HG03066 (cell line): ENCODE data around the gene FBF1.
"Not testable (repeated sequence)": the region's sequence is repeated elsewhere in the genome, so short reads cannot be mapped to it uniquely, and the experiment has no call there.

Source experiments
- ATAC-seq: cut with Tn5 transposase; IDR thresholded peaks from one replicate; pipeline ENCODE4 v1.9.1; 2021; ENCODE audit warnings: low read depth; ENCODE audit not compliant: unreplicated experiment

Gene FBF1

GRCh38 chr17:75876938-75877751 is 63.7 kb downstream of the FBF1 start:
- no peak for ATAC-seq

GRCh38 chr17:75876190-75876937 is 64.5 kb downstream of the FBF1 start:
- ATAC-seq, result no peak

GRCh38 chr17:75875940-75876189 is 65.0 kb downstream of the FBF1 start:
- no peak for ATAC-seq

GRCh38 chr17:75875182-75875939 is 65.5 kb downstream of the FBF1 start:
- ATAC-seq, result no peak

GRCh38 chr17:75874323-75875181 is 66.3 kb downstream of the FBF1 start:
- no peak for ATAC-seq

GRCh38 chr17:75873587-75874322 is 67.1 kb downstream of the FBF1 start:
- no peak for ATAC-seq

- ATAC-seq, result no peak
Measured at GRCh38 chr17:75872434-75873351, 68.1 kb downstream of the FBF1 start.

- not testable (repeated sequence) for ATAC-seq
Measured at GRCh38 chr17:75870228-75870627, 70.6 kb downstream of the FBF1 start.

- no peak for ATAC-seq
Measured at GRCh38 chr17:75869282-75870141, 71.3 kb downstream of the FBF1 start.

GRCh38 chr17:75868730-75869281 is 72.0 kb downstream of the FBF1 start:
- not testable (repeated sequence) for ATAC-seq

GRCh38 chr17:75865404-75866188 is 75.2 kb downstream of the FBF1 start:
- not testable (repeated sequence) for ATAC-seq

- ATAC-seq, result peak; percentile 11
Measured at GRCh38 chr17:75864887-75865286, 76.0 kb downstream of the FBF1 start.

- ATAC-seq, result peak; percentile 83
Measured at GRCh38 chr17:75864448-75864871, 76.4 kb downstream of the FBF1 start.

- no peak for ATAC-seq
Measured at GRCh38 chr17:75861927-75862317, 78.9 kb downstream of the FBF1 start.
